ENCODE data around the gene ADCY7. TPM values are rescaled to one million over a fixed set of nuclear protein-coding genes. Genes with fewer than 3 reads are reported as not detected.

Gene ADCY7
- total and polyA plus RNA-seq, 2 of the 4 experiments (the other 2 are of a cell fraction) = 15.2 to 17.1 TPM

GRCh38 chr16:50235581-50235980 is 30.8 kb upstream of the ADCY7 start:
- intact Hi-C loops (cut with micrococcal nuclease) = no loop called here
- WGBS, 2 experiments (ENCODE audit: extremely low coverage in 2 of 2, insufficient read length in 1 of 2) = no CpG with 5 or more reads among the region's 6 CpGs
- Histone ChIP-seq H3K4me3 (ENCODE audit: insufficient read depth, low read depth, low read length) (no peak overlapping the region), H3K4ac (ENCODE audit: low read depth, low read length) (no peak overlapping the region), H3K4me2 (ENCODE audit: low read depth, low read length) (no peak overlapping the region), H2AK9ac (replicated peaks; ENCODE audit: low read depth, low read length, poor library complexity) (no peak overlapping the region), H3K9ac (ENCODE audit: low read depth, low read length) (no peak overlapping the region), H3K79me1 (ENCODE audit: low read depth in 1 of 2, low read length in 2 of 2) (no peaks in the 10 kb centered on the region), H3K36me3 (ENCODE audit: control insufficient read depth, insufficient read depth, low read length) (no peaks in the 10 kb centered on the region), H3K56ac (ENCODE audit: extremely low read depth, insufficient read depth, low read length) (no peak overlapping the region), H4K5ac (ENCODE audit: low read depth, low read length) (no peak overlapping the region), H2BK5ac (ENCODE audit: low read depth, low read length, poor library complexity, severe bottlenecking) (no peak overlapping the region), H4K20me1 (ENCODE audit: insufficient read depth, low read length) (no peaks in the 10 kb centered on the region), H2BK15ac (ENCODE audit: low read depth, low read length) (no peak overlapping the region), H3K27ac (ENCODE audit: insufficient read depth, low read length) (no peak overlapping the region), H3K14ac (replicated peaks; ENCODE audit: low read depth, low read length) (no peak overlapping the region), H3K9me1 (ENCODE audit: insufficient read depth, low read length) (peaks cover 7% of the 10 kb centered on the region; the same call in 1 of the 2 replicates), H4K8ac (ENCODE audit: low read depth in 2 of 2, low read length in 2 of 2) (no peak overlapping the region), H3K27me3 (ENCODE audit: control insufficient read depth, insufficient read depth, low read length) (peaks cover 9% of the 10 kb centered on the region), H4K91ac (ENCODE audit: insufficient read depth, low read depth, low read length) (no peak overlapping the region), H2BK20ac (ENCODE audit: low read depth, low read length) (no peak overlapping the region), H3K23ac (ENCODE audit: low read depth, low read length) (no peak overlapping the region), H3K18ac (ENCODE audit: low read depth, low read length) (no peak overlapping the region), H2AFZ (replicated peaks; ENCODE audit: low read length, poor library complexity) (no peak overlapping the region), H2BK120ac (ENCODE audit: low read depth, low read length) (no peak overlapping the region), H3K9me3 (ENCODE audit: control insufficient read depth, insufficient read depth, low read length) (no peaks in the 10 kb centered on the region), H3K4me1 (ENCODE audit: control insufficient read depth, insufficient read depth, low read length) (peaks cover 11% of the 10 kb centered on the region), H2AK5ac (ENCODE audit: low read depth, low read length) (no peak overlapping the region)
- no peak for TF ChIP-seq ELK1 (IDR thresholded peaks at IDR 0.05; ENCODE audit: borderline replicate concordance, low read depth, low read length)
- dilution Hi-C loops (cut with HindIII; ENCODE audit: low sequenced_read_pairs, unreplicated experiment) = no loop called here
- CTCF ChIA-PET = interaction anchor here (0.7 kb wide), 1 partner anchor 21 kb away, joined by 3 read pairs; no protein-coding TSS in a partner anchor
- ATAC-seq (ENCODE audit: low read depth) (peak; percentile 27; the same call in 1 of the 2 replicates), DNase-seq (no peak)
- POLR2A ChIA-PET (ENCODE audit: unreplicated experiment) = no interaction called here
- in situ Hi-C loops (cut with MboI; ENCODE audit: low sequenced_read_pairs) = no loop called here
- no TSS peak for BruUV-seq (replicated peaks)

All from IMR-90 (cell line).